ENCODE results near the gene CHST13. TPM values are rescaled to one million over a fixed set of nuclear protein-coding genes. Genes with fewer than 3 reads are reported as not detected.
A peak's percentile ranks its signal among the peaks of the same experiment; 100 is the strongest.

CHST13 gene
- total and polyA plus RNA-seq, 11 donors = 0.07 to 2.3 (median 0.37) TPM; not detected in 1

DNA sequence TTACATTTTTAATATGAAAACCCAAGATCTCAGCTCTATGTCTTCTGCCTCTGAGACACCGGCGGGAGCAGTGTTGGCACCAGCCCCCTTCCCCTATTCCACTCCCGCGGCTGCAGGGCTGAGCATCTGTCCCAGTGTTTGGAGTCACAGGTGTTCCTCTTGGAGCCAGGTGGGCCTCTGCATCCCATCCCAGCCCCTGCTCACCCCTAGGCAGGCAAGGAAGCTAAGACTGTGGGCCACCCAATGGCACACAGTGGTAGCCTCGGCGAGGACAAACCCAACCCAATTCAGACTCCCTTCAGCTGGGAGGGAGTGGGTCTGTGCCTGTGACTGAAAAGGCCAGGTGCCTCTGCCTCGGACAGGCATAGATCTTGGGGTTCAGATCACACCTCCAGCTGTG is 3.1 kb downstream of the CHST13 start:
- intact Hi-C loops (cut with DNase I) = loop anchor here in 6 of 10 donors (5.0 to 10.0 kb wide), 4 partner anchors 40 to 1018 kb away; partner anchors contain the start of gene TXNRD3 (in 1 of the 6)
- no peaks in the 10 kb centered on the region for H3K9me3 ChIP-seq
- H3K4me1 ChIP-seq = peaks cover 0 to 44% (median 9%) of the 10 kb centered on the region in 12 donors
- H3K27ac ChIP-seq = no peak overlapping the region
- peaks cover 0 to 20% (median 7%) of the 10 kb centered on the region in 9 donors for H3K27me3 ChIP-seq
- 82 to 100% (median 87%) methylated on average over 4 to 7 of the region's 7 CpGs for WGBS, 4 donors
- DNase-seq (peak in 3 of 5 donors; percentile 5 to 26 (median 16)), ATAC-seq (no peak)
- no peaks in the 10 kb centered on the region for H3K36me3 ChIP-seq
- TF ChIP-seq POLR2A (IDR thresholded peaks at IDR 0.05) = no peak
- TF ChIP-seq CTCF (IDR thresholded peaks at IDR 0.05) = no peak
- no peak overlapping the region for H3K4me3 ChIP-seq

- DNase-seq (peak in 3 of 5 donors; percentile 12 to 34 (median 18)), ATAC-seq (no peak)
- no peak overlapping the region for H3K4me3 ChIP-seq
- intact Hi-C loops (cut with DNase I) = loop anchor here in 6 of 10 donors (5.0 to 10.0 kb wide), 4 partner anchors 40 to 1017 kb away; partner anchors contain the start of gene TXNRD3 (in 1 of the 6)
- TF ChIP-seq CTCF (IDR thresholded peaks at IDR 0.05) (no peak), POLR2A (IDR thresholded peaks at IDR 0.05) (no peak)
- H3K9me3 ChIP-seq = no peaks in the 10 kb centered on the region
- H3K36me3 ChIP-seq = no peaks in the 10 kb centered on the region
- H3K27me3 ChIP-seq = peaks cover 0 to 18% (median 7%) of the 10 kb centered on the region in 9 donors
- WGBS, 4 donors = 76 to 90% (median 78%) methylated on average over 6 of the region's 6 CpGs
- peaks cover 0 to 44% (median 8%) of the 10 kb centered on the region in 12 donors for H3K4me1 ChIP-seq
- peak overlapping the region in 1 of 12 donors; percentile 78 for H3K27ac ChIP-seq
Observed at GRCh38 chr3:126527455-126528211, 3.7 kb downstream of the CHST13 start.

DNA sequence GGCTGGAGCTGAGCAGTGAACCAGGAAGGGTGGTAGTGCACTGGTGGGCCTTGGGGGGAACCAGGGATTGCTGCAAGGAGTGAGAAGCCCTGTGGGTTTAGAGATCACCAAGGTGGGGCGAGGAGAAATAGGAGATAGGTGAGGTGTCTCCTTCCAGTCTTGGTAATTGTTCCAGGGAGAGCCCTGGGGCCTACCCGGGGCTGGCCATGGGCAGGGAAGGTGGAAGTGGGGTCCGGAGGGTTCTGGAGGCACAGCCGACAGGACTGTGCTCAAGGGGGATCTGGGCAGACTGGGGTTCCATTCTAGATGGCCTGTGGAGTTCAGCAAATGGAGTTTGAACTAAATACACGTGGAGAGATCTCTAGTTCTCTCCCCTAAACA is 4.5 kb downstream of the CHST13 start:
- 70 to 81% (median 73%) methylated on average over 5 of the region's 5 CpGs for WGBS, 4 donors
- DNase-seq = peak in 3 of 5 donors; percentile 3 to 32 (median 9)

More for the DNA sequence above, 4.5 kb downstream of the CHST13 start:
- Histone ChIP-seq H3K4me3 (no peak overlapping the region), H3K4me1 (peaks cover 0 to 44% (median 8%) of the 10 kb centered on the region in 12 donors), H3K9me3 (no peaks in the 10 kb centered on the region), H3K27ac (peak overlapping the region in 7 of 12 donors; percentile 43 to 78 (median 56)), H3K36me3 (no peaks in the 10 kb centered on the region), H3K27me3 (peaks cover 0 to 15% (median 7%) of the 10 kb centered on the region in 9 donors)
- intact Hi-C loops (cut with DNase I) = loop anchor here in 6 of 10 donors (5.0 to 10.0 kb wide), 4 partner anchors 39 to 1016 kb away; partner anchors contain the start of gene TXNRD3 (in 1 of the 6)
- TF ChIP-seq POLR2A (IDR thresholded peaks at IDR 0.05) (no peak), CTCF (IDR thresholded peaks at IDR 0.05) (no peak)
- ATAC-seq = no peak
